Keratinocyte (primary cell): Measurements from ENCODE around the gene SLC22A1. TPM values are rescaled to one million over a fixed set of nuclear protein-coding genes. Genes with fewer than 3 reads are reported as not detected.

Source experiments
- DNase-seq: peaks from one replicate; pipeline ENCODE4 v3.0.0-alpha.2; 2011; ENCODE audit warnings: low read depth, missing footprints, low spot score
- FAIRE-seq: peaks from 2 replicates; lab custom pipeline; 2011; peaks lifted over from hg19 to GRCh38; lab: Jason Lieb, UNC
- H2AFZ ChIP-seq: 2 replicates; pipeline ENCODE4 v1.6.0; 2012; ENCODE audit warnings: low read length, control low read depth, inconsistent platforms; ENCODE audit not compliant: control insufficient read depth
- H3K27ac ChIP-seq: 2 replicates; pipeline ENCODE4 v1.5.1; 2011; ENCODE audit warnings: low read length; ENCODE audit not compliant: control insufficient read depth, insufficient read depth
- H3K27me3 ChIP-seq: 3 replicates; pipeline ENCODE4 v1.6.0; 2011; ENCODE audit warnings: low read length; ENCODE audit not compliant: control insufficient read depth, insufficient read depth; ENCODE audit errors: extremely low read depth
- H3K36me3 ChIP-seq, 2 experiments: 2 replicates in 1 of 2; 3 replicates in 1 of 2; pipeline ENCODE4 v1.5.1; 2011; ENCODE audit warnings: low read length in 2 of 2, mild to moderate bottlenecking in 1 of 2; ENCODE audit not compliant: control insufficient read depth in 2 of 2, insufficient read depth in 2 of 2; ENCODE audit errors: extremely low read depth in 1 of 2
- H3K4me1 ChIP-seq: 3 replicates; pipeline ENCODE4 v1.5.1; 2011; ENCODE audit warnings: low read length; ENCODE audit not compliant: control insufficient read depth, insufficient read depth; ENCODE audit errors: extremely low read depth
- H3K4me2 ChIP-seq: 3 replicates; pipeline ENCODE4 v1.6.0; 2011; ENCODE audit warnings: low read depth, low read length; ENCODE audit not compliant: control insufficient read depth, insufficient read depth; ENCODE audit errors: extremely low read depth
- H3K4me3 ChIP-seq, 3 experiments: fragments of 200-600 bp in 1 of 3; sonication (generic) in 1 of 3; 2 replicates in 2 of 3; 3 replicates in 1 of 3; pipeline ENCODE4 v1.5.1; 2011 to 2016; ENCODE audit warnings: low read length in 3 of 3, mild to moderate bottlenecking in 3 of 3, control low read depth in 2 of 3, inconsistent platforms in 1 of 3, low read depth in 1 of 3, mixed read lengths in 1 of 3, mixed run types in 1 of 3, moderate library complexity in 1 of 3; ENCODE audit not compliant: control insufficient read depth in 2 of 3, insufficient read depth in 2 of 3; ENCODE audit errors: extremely low read depth in 1 of 3
- H3K79me2 ChIP-seq: 2 replicates; pipeline ENCODE4 v1.6.0; 2012; ENCODE audit warnings: low read length; ENCODE audit not compliant: control insufficient read depth, insufficient read depth
- H3K9ac ChIP-seq: 3 replicates; pipeline ENCODE4 v1.6.0; 2011; ENCODE audit warnings: low read length; ENCODE audit not compliant: control insufficient read depth, insufficient read depth; ENCODE audit errors: extremely low read depth
- H3K9me1 ChIP-seq: 3 replicates; pipeline ENCODE4 v1.6.0; 2011; ENCODE audit warnings: low read length; ENCODE audit not compliant: control insufficient read depth, insufficient read depth; ENCODE audit errors: extremely low read depth
- H3K9me3 ChIP-seq: 2 replicates; pipeline ENCODE4 v1.5.1; 2012; ENCODE audit warnings: low read depth, low read length; ENCODE audit not compliant: control insufficient read depth
- H4K20me1 ChIP-seq: 3 replicates; pipeline ENCODE4 v1.6.0; 2011; ENCODE audit warnings: low read length; ENCODE audit not compliant: control insufficient read depth, insufficient read depth; ENCODE audit errors: extremely low read depth
- EZH2 ChIP-seq: IDR thresholded peaks from one replicate; pipeline ENCODE4 v1.6.1; 2012; ENCODE audit warnings: inconsistent platforms, mild to moderate bottlenecking, low read length, moderate library complexity
- dilution Hi-C: fragments of 300-500 bp; cut with MboI; formaldehyde crosslinking; loops from one replicate; pipeline ENCODE4 v1.7.0; 2020; ENCODE audit warnings: low sequenced_read_pairs; ENCODE audit not compliant: extremely low pct_ligation_motif_present
- polyA plus RNA-seq, 5 experiments: library from polyadenylated mRNA; depleted of rRNA in 3 of 5; stranded (reverse) in 3 of 5; stranded (forward) in 1 of 5; unstranded in 1 of 5; fragments of >200 nt; gene quantifications; 1 replicate in 1 of 5; 2 replicates in 3 of 5; 3 replicates in 1 of 5; pipeline versions ENCODE4 v1.2.1 to v1.2.3, GENCODE V29; 2011 to 2012; ENCODE audit warnings: missing spikeins in 2 of 5, low read depth in 1 of 5, low replicate concordance in 1 of 5
- TF ChIP-seq, protein P1 (sequence below), 3 experiments: IDR thresholded peaks in 1 of 3; conservative IDR thresholded peaks in 1 of 3; optimal IDR thresholded peaks in 1 of 3; 2 replicates in 2 of 3; 3 replicates in 1 of 3; pipeline versions ENCODE3 to v1.5.1; 2011; ENCODE audit warnings: low read length in 3 of 3, mild to moderate bottlenecking in 3 of 3, moderate library complexity in 2 of 3, control low read depth in 1 of 3, inconsistent platforms in 1 of 3; ENCODE audit not compliant: insufficient read depth in 2 of 3; ENCODE audit errors: extremely low read depth in 1 of 3

Gene SLC22A1
- polyA plus RNA-seq, 1 donor (not counting 4 experiments of a cell fraction or from before 2014, with no cell fraction given), result 0.76 TPM

DNA sequence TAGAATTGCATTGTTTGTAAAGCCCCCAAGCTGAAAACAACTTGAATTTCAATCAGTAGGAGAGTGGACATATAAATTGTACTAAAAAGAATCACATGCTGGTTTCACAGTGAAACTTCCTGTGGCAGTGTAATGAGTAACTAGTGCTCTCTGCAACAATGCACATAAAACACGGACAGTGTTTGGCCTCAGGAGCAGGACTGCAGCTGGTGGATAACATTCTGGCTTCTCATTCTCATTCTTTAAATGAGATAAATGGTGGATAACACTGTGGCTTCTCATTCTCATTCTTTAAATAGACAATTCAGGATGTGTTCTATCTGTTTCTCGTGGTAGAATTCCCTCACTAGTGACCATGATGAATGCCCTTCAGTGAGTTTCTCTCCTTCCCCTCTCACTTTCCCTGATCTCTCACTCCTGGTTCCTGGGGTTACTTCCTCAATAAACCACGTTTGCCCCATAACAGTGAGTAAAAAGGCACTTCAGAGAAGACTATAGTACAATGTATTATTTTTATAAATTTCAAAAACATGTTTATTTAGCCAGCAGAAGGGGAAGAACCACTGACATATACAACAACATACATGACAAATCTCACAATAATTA, 77.1 kb downstream of the SLC22A1 start:
- no peak overlapping the region for H3K9ac ChIP-seq
- no peaks in the 10 kb centered on the region for H4K20me1 ChIP-seq
- no peaks in the 10 kb centered on the region for H3K79me2 ChIP-seq
- H3K9me3 ChIP-seq, result no peaks in the 10 kb centered on the region
- DNase-seq (no peak), FAIRE-seq (no peak)
- H3K27me3 ChIP-seq, result no peaks in the 10 kb centered on the region
- H3K9me1 ChIP-seq, result no peaks in the 10 kb centered on the region
- no peaks in the 10 kb centered on the region for H3K36me3 ChIP-seq
- no peaks in the 10 kb centered on the region for H3K4me1 ChIP-seq
- no peak overlapping the region for H2AFZ ChIP-seq
- no peak overlapping the region for H3K27ac ChIP-seq
- dilution Hi-C loops, result no loop called here
- TF ChIP-seq, protein P1, sequence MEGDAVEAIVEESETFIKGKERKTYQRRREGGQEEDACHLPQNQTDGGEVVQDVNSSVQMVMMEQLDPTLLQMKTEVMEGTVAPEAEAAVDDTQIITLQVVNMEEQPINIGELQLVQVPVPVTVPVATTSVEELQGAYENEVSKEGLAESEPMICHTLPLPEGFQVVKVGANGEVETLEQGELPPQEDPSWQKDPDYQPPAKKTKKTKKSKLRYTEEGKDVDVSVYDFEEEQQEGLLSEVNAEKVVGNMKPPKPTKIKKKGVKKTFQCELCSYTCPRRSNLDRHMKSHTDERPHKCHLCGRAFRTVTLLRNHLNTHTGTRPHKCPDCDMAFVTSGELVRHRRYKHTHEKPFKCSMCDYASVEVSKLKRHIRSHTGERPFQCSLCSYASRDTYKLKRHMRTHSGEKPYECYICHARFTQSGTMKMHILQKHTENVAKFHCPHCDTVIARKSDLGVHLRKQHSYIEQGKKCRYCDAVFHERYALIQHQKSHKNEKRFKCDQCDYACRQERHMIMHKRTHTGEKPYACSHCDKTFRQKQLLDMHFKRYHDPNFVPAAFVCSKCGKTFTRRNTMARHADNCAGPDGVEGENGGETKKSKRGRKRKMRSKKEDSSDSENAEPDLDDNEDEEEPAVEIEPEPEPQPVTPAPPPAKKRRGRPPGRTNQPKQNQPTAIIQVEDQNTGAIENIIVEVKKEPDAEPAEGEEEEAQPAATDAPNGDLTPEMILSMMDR (optimal IDR thresholded peaks at IDR 0.05 in 1 of 3, IDR thresholded peaks at IDR 0.05 in 1 of 3, conservative IDR thresholded peaks at IDR 0.05 in 1 of 3; ENCODE audit: extremely low read depth in 1 of 3, insufficient read depth in 2 of 3, low read length in 3 of 3), result no peak
- no peak for TF ChIP-seq EZH2
- H3K4me3 ChIP-seq, result no peak overlapping the region
- H3K4me2 ChIP-seq, result no peak overlapping the region

DNA sequence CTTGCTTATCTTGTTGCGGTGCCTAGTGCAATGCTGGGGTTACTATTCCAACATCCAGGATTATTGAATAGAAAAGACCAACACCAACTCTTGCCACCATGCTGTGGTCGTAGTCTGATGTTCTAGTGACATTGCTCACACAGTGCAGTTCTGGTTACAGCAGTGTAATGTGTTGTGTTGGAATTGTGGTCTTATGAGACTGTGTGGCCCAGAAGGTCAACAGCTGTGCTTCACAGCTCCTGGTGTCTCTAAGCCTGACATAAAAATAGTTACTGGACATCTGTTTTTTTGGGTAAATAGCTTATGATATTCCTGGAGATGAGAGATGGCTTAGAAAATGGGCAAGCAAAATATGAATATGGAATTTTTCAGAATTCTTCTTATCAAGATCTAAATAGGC, 79.4 kb downstream of the SLC22A1 start:
- Histone ChIP-seq H3K4me1 (no peaks in the 10 kb centered on the region), H3K79me2 (no peaks in the 10 kb centered on the region), H3K4me3 (no peak overlapping the region), H2AFZ (no peak overlapping the region), H3K27ac (no peak overlapping the region), H3K4me2 (no peak overlapping the region), H3K9me1 (no peaks in the 10 kb centered on the region), H3K27me3 (no peaks in the 10 kb centered on the region), H3K36me3 (no peaks in the 10 kb centered on the region), H3K9me3 (no peaks in the 10 kb centered on the region), H3K9ac (no peak overlapping the region), H4K20me1 (no peaks in the 10 kb centered on the region)
- dilution Hi-C loops, result no loop called here
- TF ChIP-seq, protein P1 (optimal IDR thresholded peaks at IDR 0.05 in 1 of 3, IDR thresholded peaks at IDR 0.05 in 1 of 3, conservative IDR thresholded peaks at IDR 0.05 in 1 of 3; ENCODE audit: extremely low read depth in 1 of 3, insufficient read depth in 2 of 3, low read length in 3 of 3), result no peak
- TF ChIP-seq EZH2, result no peak
- DNase-seq, result no peak
- FAIRE-seq, result no peak
